Measurements from ENCODE around the gene YLPM1. TPM values are rescaled to one million over a fixed set of nuclear protein-coding genes. Genes with fewer than 3 reads are reported as not detected.

The YLPM1 gene
- total RNA-seq, 2 donors from 2014 or later: 53.6 to 74.8 TPM

- Mint-ChIP-seq H3K4me1 (ENCODE audit: low read depth in 2 of 2) (peaks cover 49 to 65% of the 10 kb centered on the region in 2 donors), H3K36me3 (peaks cover 11% of the 10 kb centered on the region), H3K9me3 (no peaks in the 10 kb centered on the region), H3K27ac (peak overlapping the region; percentile 84 to 95), H3K27me3 (no peaks in the 10 kb centered on the region), H3K4me3 (peak overlapping the region; percentile 71)
- DNase-seq (ENCODE audit: low spot score) (no peak), ATAC-seq (peak in 1 of 2 donors; percentile 63)
Observed at GRCh38 chr14:74838166-74838565, 75.0 kb downstream of the YLPM1 start.

GRCh38 chr14:74840603-74841030, 77.5 kb downstream of the YLPM1 start:
- H3K4me1 Mint-ChIP-seq (ENCODE audit: low read depth in 2 of 2): peaks cover 50 to 64% of the 10 kb centered on the region in 2 donors
- peak overlapping the region; percentile 83 for H3K4me3 Mint-ChIP-seq
- peaks cover 11% of the 10 kb centered on the region for H3K36me3 Mint-ChIP-seq
- no peak for DNase-seq (ENCODE audit: low spot score)
- no peaks in the 10 kb centered on the region for H3K27me3 Mint-ChIP-seq
- no peaks in the 10 kb centered on the region for H3K9me3 Mint-ChIP-seq
- ATAC-seq: peak; percentile 46 to 82
- H3K27ac Mint-ChIP-seq: peak overlapping the region; percentile 84 to 95

DNA sequence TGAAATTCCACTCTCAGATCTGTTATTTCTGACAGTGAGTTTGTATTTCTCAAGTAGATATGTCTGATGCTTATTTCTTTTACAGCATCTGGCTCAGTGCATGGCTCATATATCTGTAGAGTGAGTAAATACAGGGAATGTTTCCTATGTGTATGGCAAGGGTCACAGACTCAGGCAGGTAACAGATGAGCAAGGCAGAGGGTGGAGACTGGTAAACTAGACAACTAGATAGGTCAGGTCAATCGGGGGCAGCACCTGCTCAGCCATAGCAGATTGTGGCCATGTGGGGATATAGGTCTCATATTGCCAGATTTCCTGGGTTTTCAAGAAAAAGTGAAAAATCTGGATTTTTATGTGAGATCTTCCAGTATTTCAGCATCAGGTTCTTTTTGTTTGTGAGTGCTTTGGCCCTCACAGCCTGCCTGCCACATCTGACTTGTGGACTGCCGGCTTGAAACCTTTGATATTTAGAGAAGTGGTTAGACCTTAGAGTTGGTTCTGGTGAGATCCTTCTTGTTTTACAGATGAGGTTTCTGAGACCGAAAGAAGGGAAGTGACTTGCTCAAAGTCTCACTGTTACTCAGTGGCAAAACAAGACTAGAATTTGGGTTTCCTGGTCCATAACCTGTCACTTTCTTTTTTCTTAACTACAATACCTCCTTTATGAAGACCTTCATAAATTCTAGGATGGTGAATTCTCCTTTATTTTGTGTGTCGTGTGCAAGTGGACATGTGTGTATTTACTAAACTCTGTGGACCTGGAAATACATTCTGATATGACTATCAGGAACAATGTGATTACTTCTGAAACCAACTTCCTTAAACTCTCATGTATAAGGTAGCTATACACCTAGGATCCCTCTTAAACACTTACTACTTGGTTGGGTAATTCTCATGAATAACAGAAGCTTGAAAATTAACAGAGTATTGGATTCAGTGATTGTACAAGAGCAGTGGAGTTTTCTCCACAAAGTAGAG, 78.4 kb downstream of the YLPM1 start:
- H3K4me1 Mint-ChIP-seq (ENCODE audit: low read depth in 2 of 2): peaks cover 47 to 60% of the 10 kb centered on the region in 2 donors
- H3K27ac Mint-ChIP-seq: peak overlapping the region; percentile 84 to 95
- peak; percentile 84 to 88 for ATAC-seq
- no peaks in the 10 kb centered on the region for H3K9me3 Mint-ChIP-seq
- peaks cover 7% of the 10 kb centered on the region for H3K36me3 Mint-ChIP-seq
- peak overlapping the region; percentile 83 for H3K4me3 Mint-ChIP-seq
- no peak for DNase-seq (ENCODE audit: low spot score)
- no peaks in the 10 kb centered on the region for H3K27me3 Mint-ChIP-seq

DNA sequence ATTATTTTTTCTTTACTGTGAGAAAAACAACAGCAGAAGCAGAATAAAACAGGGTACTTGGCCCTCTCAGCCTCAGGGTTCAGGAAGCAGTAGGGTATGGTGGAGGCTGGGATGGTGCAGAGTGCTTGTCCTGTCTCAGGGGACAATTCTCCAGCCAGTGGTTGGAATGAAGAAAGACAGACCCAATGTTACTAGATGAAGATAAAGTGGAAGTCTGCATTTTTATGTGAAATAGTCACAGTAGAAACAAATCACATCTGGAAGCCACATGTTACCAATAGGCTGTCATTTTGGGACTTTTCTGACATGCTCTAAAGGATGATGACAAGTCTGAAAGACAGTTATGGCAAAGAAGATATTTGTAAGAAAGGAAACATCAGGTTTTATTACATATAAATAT, 80.5 kb downstream of the YLPM1 start:
- ATAC-seq: no peak
- no peak overlapping the region for H3K4me3 Mint-ChIP-seq

GRCh38 chr14:74846168-74846567, 83.1 kb downstream of the YLPM1 start:
- Mint-ChIP-seq H3K27me3 (no peaks in the 10 kb centered on the region), H3K9me3 (no peaks in the 10 kb centered on the region), H3K4me3 (no peak overlapping the region), H3K4me1 (ENCODE audit: low read depth in 2 of 2) (peaks cover 33 to 35% of the 10 kb centered on the region in 2 donors), H3K27ac (peak overlapping the region in 1 of 2 donors; percentile 12), H3K36me3 (no peaks in the 10 kb centered on the region)
- no peak for DNase-seq (ENCODE audit: low spot score)
- no peak for ATAC-seq

More for the DNA sequence above, 80.5 kb downstream of the YLPM1 start:
- peak overlapping the region; percentile 75 to 84 for H3K27ac Mint-ChIP-seq
- peaks cover 5% of the 10 kb centered on the region for H3K36me3 Mint-ChIP-seq
- DNase-seq (ENCODE audit: low spot score): no peak
- H3K27me3 Mint-ChIP-seq: no peaks in the 10 kb centered on the region
- H3K4me1 Mint-ChIP-seq (ENCODE audit: low read depth in 2 of 2): peaks cover 42 to 52% of the 10 kb centered on the region in 2 donors
- no peaks in the 10 kb centered on the region for H3K9me3 Mint-ChIP-seq

GRCh38 chr14:74846968-74847665, 84.0 kb downstream of the YLPM1 start:
- no peaks in the 10 kb centered on the region for H3K27me3 Mint-ChIP-seq
- H3K4me1 Mint-ChIP-seq (ENCODE audit: low read depth in 2 of 2): peaks cover 24 to 26% of the 10 kb centered on the region in 2 donors
- H3K27ac Mint-ChIP-seq: peak overlapping the region in 1 of 2 donors; percentile 12
- H3K9me3 Mint-ChIP-seq: no peaks in the 10 kb centered on the region
- ATAC-seq (no peak), DNase-seq (ENCODE audit: low spot score) (no peak)
- H3K36me3 Mint-ChIP-seq: no peaks in the 10 kb centered on the region
- no peak overlapping the region for H3K4me3 Mint-ChIP-seq

DNA sequence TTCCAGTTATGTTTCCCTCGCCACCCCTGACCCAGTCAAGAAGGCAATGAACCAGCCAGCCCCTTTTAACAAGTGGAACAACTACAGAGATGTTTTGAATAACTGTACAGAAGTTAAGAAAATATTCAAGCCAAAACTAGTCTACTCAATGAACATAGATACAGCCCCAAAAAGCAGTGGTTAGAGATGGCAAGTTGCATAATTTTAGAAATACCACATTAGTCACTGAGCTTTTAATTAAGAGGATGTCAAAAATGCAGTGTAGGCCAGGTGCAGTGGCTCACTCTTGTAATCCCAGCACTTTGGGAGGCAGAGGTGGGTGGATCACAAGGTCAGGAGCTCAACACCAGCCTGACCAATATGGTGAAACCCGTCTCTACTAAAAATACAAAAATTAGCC, 85.7 kb downstream of the YLPM1 start:
- Mint-ChIP-seq H3K4me3 (no peak overlapping the region), H3K27me3 (no peaks in the 10 kb centered on the region), H3K36me3 (no peaks in the 10 kb centered on the region), H3K27ac (peak overlapping the region; percentile 74), H3K9me3 (no peaks in the 10 kb centered on the region), H3K4me1 (ENCODE audit: low read depth in 2 of 2) (peaks cover 16 to 18% of the 10 kb centered on the region in 2 donors)
- DNase-seq (ENCODE audit: low spot score): no peak
- peak; percentile 80 to 82 for ATAC-seq

DNA sequence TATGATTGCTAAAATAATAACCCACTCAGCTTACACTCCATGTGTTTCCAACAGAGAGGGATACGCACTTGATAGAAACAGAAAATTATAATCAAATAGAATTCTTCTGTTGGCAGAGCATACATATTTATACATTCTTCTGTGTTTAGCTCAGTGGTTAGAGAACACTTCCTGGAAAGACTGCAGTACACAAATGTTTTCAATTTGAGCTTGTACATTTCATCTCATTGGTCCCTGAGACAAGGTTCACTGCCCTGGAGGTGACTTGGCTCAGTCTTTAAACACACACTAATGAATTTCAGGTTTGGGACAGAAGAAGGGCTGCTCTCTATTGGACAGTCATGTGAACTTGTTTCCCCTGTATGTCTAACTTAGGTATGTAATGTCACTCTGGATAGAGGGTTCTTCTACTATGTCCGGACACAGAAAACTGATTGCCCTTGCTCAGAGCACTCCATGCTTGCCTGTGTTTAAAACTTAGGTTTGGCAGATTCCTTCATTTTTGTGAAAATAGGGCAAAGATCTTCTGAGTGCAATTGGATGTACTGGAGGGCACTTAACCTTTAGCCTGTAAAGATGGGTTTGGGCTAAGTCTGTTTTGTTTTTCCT, 89.9 kb downstream of the YLPM1 start:
- Mint-ChIP-seq H3K4me1 (ENCODE audit: low read depth in 2 of 2) (peaks cover 8 to 19% of the 10 kb centered on the region in 2 donors), H3K36me3 (no peaks in the 10 kb centered on the region), H3K27ac (no peak overlapping the region), H3K27me3 (no peaks in the 10 kb centered on the region), H3K9me3 (no peaks in the 10 kb centered on the region), H3K4me3 (no peak overlapping the region)
- no peak for DNase-seq (ENCODE audit: low spot score)
- ATAC-seq: no peak

- Mint-ChIP-seq H3K36me3 (no peaks in the 10 kb centered on the region), H3K9me3 (no peaks in the 10 kb centered on the region), H3K4me3 (no peak overlapping the region), H3K27me3 (no peaks in the 10 kb centered on the region), H3K4me1 (ENCODE audit: low read depth in 2 of 2) (peaks cover 4 to 17% of the 10 kb centered on the region in 2 donors), H3K27ac (no peak overlapping the region)
- no peak for DNase-seq (ENCODE audit: low spot score)
- no peak for ATAC-seq
Observed at GRCh38 chr14:74853581-74853980, 90.5 kb downstream of the YLPM1 start.

- DNase-seq (ENCODE audit: low spot score) (no peak), ATAC-seq (no peak)
- H3K4me3 Mint-ChIP-seq: no peak overlapping the region
- H3K27ac Mint-ChIP-seq: no peak overlapping the region
- H3K9me3 Mint-ChIP-seq: no peaks in the 10 kb centered on the region
- H3K36me3 Mint-ChIP-seq: no peaks in the 10 kb centered on the region
- H3K4me1 Mint-ChIP-seq (ENCODE audit: low read depth in 2 of 2): peaks cover 0 to 10% of the 10 kb centered on the region in 2 donors
- H3K27me3 Mint-ChIP-seq: no peaks in the 10 kb centered on the region
Observed at GRCh38 chr14:74855021-74855420, 91.9 kb downstream of the YLPM1 start.

- ATAC-seq: no peak
- H3K4me1 Mint-ChIP-seq (ENCODE audit: low read depth in 2 of 2): peaks cover 6 to 12% of the 10 kb centered on the region in 2 donors
Observed at GRCh38 chr14:74855945-74856344, 92.8 kb downstream of the YLPM1 start.

DNA sequence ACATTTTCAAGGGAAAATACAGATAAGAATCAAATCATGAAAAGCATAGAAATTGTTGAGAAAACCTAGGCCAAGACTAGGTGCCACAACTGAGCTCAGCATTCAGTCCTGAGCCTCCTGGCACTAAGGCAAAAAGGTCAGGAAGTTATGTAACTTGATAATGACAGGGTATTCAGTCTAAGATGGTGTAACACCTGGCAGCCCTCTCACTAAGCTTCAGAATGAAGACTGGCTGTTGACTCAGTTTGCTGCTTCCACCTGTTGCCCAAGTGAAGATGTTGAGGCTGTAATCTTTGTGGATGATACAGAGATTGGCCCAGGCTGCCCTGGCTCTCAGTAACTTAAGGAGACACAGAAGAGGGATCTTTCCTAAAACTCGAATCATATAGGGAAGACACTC, 93.2 kb downstream of the YLPM1 start:
- Mint-ChIP-seq H3K27me3 (no peaks in the 10 kb centered on the region), H3K9me3 (no peaks in the 10 kb centered on the region), H3K4me1 (ENCODE audit: low read depth in 2 of 2) (peaks cover 6 to 12% of the 10 kb centered on the region in 2 donors), H3K36me3 (no peaks in the 10 kb centered on the region), H3K27ac (no peak overlapping the region), H3K4me3 (no peak overlapping the region)
- DNase-seq (ENCODE audit: low spot score) (no peak), ATAC-seq (peak in 1 of 2 donors; percentile 37)

More at GRCh38 chr14:74855945-74856344, 92.8 kb downstream of the YLPM1 start:
- Mint-ChIP-seq H3K4me3 (no peak overlapping the region), H3K27ac (no peak overlapping the region), H3K9me3 (no peaks in the 10 kb centered on the region), H3K27me3 (no peaks in the 10 kb centered on the region), H3K36me3 (no peaks in the 10 kb centered on the region)
- no peak for DNase-seq (ENCODE audit: low spot score)

- no peak overlapping the region for H3K4me3 Mint-ChIP-seq
- DNase-seq (ENCODE audit: low spot score) (no peak), ATAC-seq (no peak)
- no peaks in the 10 kb centered on the region for H3K27me3 Mint-ChIP-seq
- no peaks in the 10 kb centered on the region for H3K36me3 Mint-ChIP-seq
- H3K27ac Mint-ChIP-seq: peak overlapping the region in 1 of 2 donors; percentile 30
- no peaks in the 10 kb centered on the region for H3K9me3 Mint-ChIP-seq
- H3K4me1 Mint-ChIP-seq (ENCODE audit: low read depth in 2 of 2): peaks cover 6 to 12% of the 10 kb centered on the region in 2 donors
Observed at GRCh38 chr14:74858022-74858421, 94.9 kb downstream of the YLPM1 start.

Data from natural killer cell treated with Interleukin-12 subunit alpha and Interleukin-12 subunit beta and Interleukin-15 and Interleukin-18, amount 100 ng/mL, for 72 hours (primary cell).